Calu3 (cell line): ENCODE measurements around the gene SLITRK3. TPM values are rescaled to one million over a fixed set of nuclear protein-coding genes. Genes with fewer than 3 reads are reported as not detected.

ENCODE experiments used
- BruUV-seq: library from RNA; stranded (reverse); fragments of 400-500 nt; replicated peaks from 2 replicates; lab custom pipeline; 2021; lab: Mats Ljungman, UMichigan
- CTCF ChIA-PET: fragments of 300-600 bp; sonication (Branson Sonifier 250); formaldehyde crosslinking; loops from one replicate; lab custom pipeline; 2022; ENCODE audit warnings: antibody characterized with exemption; lab: Charles Lee
- DNase-seq: peaks from one replicate; pipeline ENCODE4 v3.0.0; 2022
- H3K27ac Mint-ChIP-seq: one replicate; pipeline ENCODE4 v1.8.0; 2022; ENCODE audit warnings: mixed read lengths; ENCODE audit not compliant: unreplicated experiment
- H3K27me3 Mint-ChIP-seq: one replicate; pipeline ENCODE4 v1.8.0; 2022; ENCODE audit warnings: mixed read lengths; ENCODE audit not compliant: unreplicated experiment
- H3K36me3 Mint-ChIP-seq: one replicate; pipeline ENCODE4 v1.8.0; 2022; ENCODE audit warnings: mild to moderate bottlenecking, moderate library complexity, mixed read lengths; ENCODE audit not compliant: insufficient read depth, unreplicated experiment
- H3K4me1 Mint-ChIP-seq: one replicate; pipeline ENCODE4 v1.8.0; 2022; ENCODE audit warnings: mild to moderate bottlenecking, low read depth, mixed read lengths; ENCODE audit not compliant: unreplicated experiment
- H3K4me3 Mint-ChIP-seq: one replicate; pipeline ENCODE4 v1.8.0; 2022; ENCODE audit warnings: mild to moderate bottlenecking, low read depth, moderate library complexity, mixed read lengths; ENCODE audit not compliant: unreplicated experiment
- H3K9me3 Mint-ChIP-seq: one replicate; pipeline ENCODE4 v1.8.0; 2022; ENCODE audit warnings: low read depth, mixed read lengths; ENCODE audit not compliant: unreplicated experiment
- CTCF ChIP-seq: fragments of 200-600 bp; IDR thresholded peaks from one replicate; pipeline ENCODE4 v1.8.0; 2022; ENCODE audit warnings: antibody characterized with exemption; ENCODE audit not compliant: unreplicated experiment
- intact Hi-C: fragments of 100-400 bp; cut with micrococcal nuclease; formaldehyde crosslinking; loops from one replicate; pipeline ENCODE4 v1.10.0; 2022; ENCODE audit not compliant: unreplicated experiment
- total RNA-seq: library from RNA; stranded (reverse); gene quantifications from 2 replicates; pipeline ENCODE4 v1.2.3, GENCODE V29; 2022

SLITRK3 gene
- total RNA-seq, 1 experiment from 2014 or later, result not detected

GRCh38 chr3:165191491-165191890, 4.7 kb downstream of the SLITRK3 start:
- TF ChIP-seq CTCF, result no peak
- Mint-ChIP-seq H3K9me3 (no peaks in the 10 kb centered on the region), H3K27ac (no peak overlapping the region), H3K4me3 (no peak overlapping the region), H3K27me3 (peaks cover 27% of the 10 kb centered on the region), H3K4me1 (peaks cover 11% of the 10 kb centered on the region), H3K36me3 (peaks cover 10% of the 10 kb centered on the region)
- no TSS peak for BruUV-seq
- no peak for DNase-seq
- intact Hi-C loops, result no loop called here
- CTCF ChIA-PET, result interaction anchor here (2.0 kb wide), 1 partner anchor 15 kb away, joined by 6 read pairs; no protein-coding TSS in a partner anchor

GRCh38 chr3:165188452-165188851, 7.7 kb downstream of the SLITRK3 start:
- Mint-ChIP-seq H3K36me3 (no peaks in the 10 kb centered on the region), H3K27me3 (peaks cover 4% of the 10 kb centered on the region), H3K4me1 (peaks cover 3% of the 10 kb centered on the region), H3K9me3 (no peaks in the 10 kb centered on the region), H3K4me3 (no peak overlapping the region), H3K27ac (no peak overlapping the region)
- DNase-seq, result no peak
- intact Hi-C loops, result loop anchor here (5.0 kb wide), 3 partner anchors 516 to 1231 kb away; no protein-coding TSS in a partner anchor
- no TSS peak for BruUV-seq
- CTCF ChIA-PET, result interaction anchor here (0.6 kb wide), 1 partner anchor 9 kb away, joined by 3 read pairs; no protein-coding TSS in a partner anchor
- no peak for TF ChIP-seq CTCF

DNA sequence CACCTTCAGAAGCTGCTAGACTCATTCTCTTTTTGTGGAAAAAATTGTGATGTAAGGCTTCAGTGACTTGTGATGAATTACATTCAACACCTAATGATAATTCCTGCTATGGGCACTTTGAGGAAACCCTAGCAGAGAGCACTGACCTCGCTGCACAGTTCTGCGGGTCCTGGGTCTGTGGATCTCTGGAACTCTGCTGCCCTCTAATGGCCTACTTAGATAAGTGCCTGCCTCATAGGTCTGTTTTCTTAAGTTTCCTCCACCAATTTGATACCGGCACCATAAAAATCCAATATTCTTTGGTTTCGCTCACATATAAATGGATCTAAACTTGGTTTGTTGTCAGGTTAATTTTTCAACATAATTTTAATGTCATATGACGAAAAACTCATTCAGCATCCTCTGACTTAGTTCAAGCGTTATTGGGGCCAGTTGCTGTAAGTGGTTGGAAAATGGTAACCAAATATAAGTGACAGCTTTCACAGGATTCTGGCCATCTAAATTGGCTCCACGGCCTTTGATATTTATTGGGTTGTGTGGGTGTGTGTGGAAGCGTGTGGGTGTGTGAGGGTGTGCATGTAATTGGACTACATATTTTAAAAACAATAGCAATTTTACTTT, 10.4 kb downstream of the SLITRK3 start:
- TF ChIP-seq CTCF, result peak; percentile 91
- Mint-ChIP-seq H3K4me3 (no peak overlapping the region), H3K27me3 (no peaks in the 10 kb centered on the region), H3K4me1 (peaks cover 8% of the 10 kb centered on the region), H3K36me3 (no peaks in the 10 kb centered on the region), H3K9me3 (no peaks in the 10 kb centered on the region), H3K27ac (no peak overlapping the region)
- BruUV-seq, result no TSS peak
- intact Hi-C loops, result loop anchor here (1.0 to 5.0 kb wide), 7 partner anchors 111 to 1269 kb away; no protein-coding TSS in a partner anchor
- CTCF ChIA-PET, result no interaction called here
- peak; percentile 81 for DNase-seq

DNA sequence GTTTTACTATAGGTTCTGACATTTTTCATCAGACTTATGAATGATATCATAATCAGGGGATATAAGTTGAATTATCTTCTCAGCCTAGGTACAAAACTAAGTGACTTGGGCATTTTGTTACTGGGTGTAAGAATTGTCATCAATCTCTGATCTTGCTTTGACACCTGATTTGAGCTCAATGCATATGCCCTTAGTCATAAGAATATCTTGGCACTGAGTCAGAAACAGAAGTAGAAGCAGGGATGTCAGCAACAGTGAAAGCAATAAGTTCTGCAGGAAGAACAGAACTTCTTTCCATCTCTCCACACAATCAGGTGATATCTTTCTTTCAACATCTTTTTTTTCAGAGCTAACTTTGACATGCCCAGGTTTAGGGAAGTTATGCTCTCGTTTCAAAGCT, 14.6 kb downstream of the SLITRK3 start:
- peaks cover 8% of the 10 kb centered on the region for H3K4me1 Mint-ChIP-seq
- TF ChIP-seq CTCF, result no peak
- BruUV-seq, result no TSS peak
- no peaks in the 10 kb centered on the region for H3K27me3 Mint-ChIP-seq
- no peak overlapping the region for H3K4me3 Mint-ChIP-seq
- H3K9me3 Mint-ChIP-seq, result no peaks in the 10 kb centered on the region
- no peak overlapping the region for H3K27ac Mint-ChIP-seq
- H3K36me3 Mint-ChIP-seq, result no peaks in the 10 kb centered on the region
- DNase-seq, result no peak
- intact Hi-C loops, result no loop called here
- CTCF ChIA-PET, result interaction anchor here (0.7 to 0.9 kb wide), 2 partner anchors 443 to 573 kb away, joined by 4 to 5 read pairs; no protein-coding TSS in a partner anchor
